ENCODE data around the gene TBL1X. TPM values are rescaled to one million over a fixed set of nuclear protein-coding genes. Genes with fewer than 3 reads are reported as not detected.

Gene TBL1X
- total and polyA plus RNA-seq, 2 donors, result 6.8 to 11.5 TPM

DNA sequence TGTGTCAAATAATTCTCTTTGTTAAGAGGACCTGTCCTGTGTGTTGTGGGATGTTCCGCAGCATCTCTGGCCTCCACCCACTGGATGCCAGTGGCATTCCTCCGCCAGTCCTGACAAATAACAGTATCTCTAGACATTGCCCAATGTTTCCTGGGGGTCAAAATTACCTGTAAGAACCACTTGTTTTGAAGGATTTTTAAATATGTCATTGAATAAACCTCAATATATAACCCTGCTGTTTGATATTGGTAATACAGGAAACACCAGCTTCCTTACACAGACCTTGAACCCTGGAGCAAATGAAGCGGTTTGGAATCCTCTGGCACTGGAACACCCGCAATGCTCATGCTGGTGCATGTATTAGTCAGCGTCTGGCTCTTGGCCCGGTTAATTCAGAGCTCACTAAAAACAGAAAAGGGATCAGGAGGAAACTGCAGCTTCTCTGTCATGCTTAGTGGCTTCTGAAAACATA lies 101.3 kb downstream of the TBL1X start:
- peaks cover 9 to 38% of the 10 kb centered on the region in 2 donors for H3K4me1 ChIP-seq (ENCODE audit: control insufficient read depth in 2 of 2, insufficient read depth in 2 of 2, low read length in 2 of 2)

DNA sequence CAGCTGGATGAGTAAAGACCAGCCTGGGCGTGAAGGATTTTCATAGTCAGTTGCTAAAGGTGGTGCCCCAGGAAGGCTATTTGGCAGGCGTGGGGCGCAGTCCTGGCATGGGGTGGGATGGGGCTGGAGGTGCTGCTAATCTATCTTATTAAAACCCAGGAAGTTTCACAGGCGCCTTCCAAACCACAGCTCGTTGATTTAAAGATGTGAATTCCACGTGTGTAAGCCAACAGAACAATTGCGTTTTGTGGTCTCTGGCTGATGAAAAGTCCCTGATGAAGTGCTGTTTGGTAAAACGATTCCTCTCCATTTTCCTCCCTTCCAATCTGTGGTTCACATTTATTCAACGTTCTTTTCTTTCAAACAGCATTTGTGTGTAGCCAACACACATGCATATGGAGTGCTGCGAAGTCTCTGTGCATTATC lies 105.0 kb downstream of the TBL1X start:
- no peak for DNase-seq (ENCODE audit: low read depth in 6 of 9, low spot score in 9 of 9)
- no peak overlapping the region for H3K4me3 ChIP-seq (ENCODE audit: low read length in 2 of 2)

More for the DNA sequence above, 101.3 kb downstream of the TBL1X start:
- 43% methylated on average over 6 of the region's 6 CpGs for WGBS
- Histone ChIP-seq H3K4me3 (ENCODE audit: low read length in 2 of 2) (no peak overlapping the region), H3K36me3 (ENCODE audit: control insufficient read depth in 2 of 2, insufficient read depth in 2 of 2, low read length in 1 of 2) (no peaks in the 10 kb centered on the region), H3K9me3 (ENCODE audit: control insufficient read depth in 2 of 2, insufficient read depth in 1 of 2, low read length in 1 of 2) (no peaks in the 10 kb centered on the region), H3K27me3 (ENCODE audit: control insufficient read depth in 2 of 2, insufficient read depth in 1 of 2, low read length in 1 of 2) (no peaks in the 10 kb centered on the region), H3K27ac (ENCODE audit: low read depth in 1 of 2, low read length in 1 of 2) (peak overlapping the region in 1 of 2 donors; percentile 46)
- peak in 1 of 9 donors; percentile 28 for DNase-seq (ENCODE audit: low read depth in 6 of 9, low spot score in 9 of 9)

DNA sequence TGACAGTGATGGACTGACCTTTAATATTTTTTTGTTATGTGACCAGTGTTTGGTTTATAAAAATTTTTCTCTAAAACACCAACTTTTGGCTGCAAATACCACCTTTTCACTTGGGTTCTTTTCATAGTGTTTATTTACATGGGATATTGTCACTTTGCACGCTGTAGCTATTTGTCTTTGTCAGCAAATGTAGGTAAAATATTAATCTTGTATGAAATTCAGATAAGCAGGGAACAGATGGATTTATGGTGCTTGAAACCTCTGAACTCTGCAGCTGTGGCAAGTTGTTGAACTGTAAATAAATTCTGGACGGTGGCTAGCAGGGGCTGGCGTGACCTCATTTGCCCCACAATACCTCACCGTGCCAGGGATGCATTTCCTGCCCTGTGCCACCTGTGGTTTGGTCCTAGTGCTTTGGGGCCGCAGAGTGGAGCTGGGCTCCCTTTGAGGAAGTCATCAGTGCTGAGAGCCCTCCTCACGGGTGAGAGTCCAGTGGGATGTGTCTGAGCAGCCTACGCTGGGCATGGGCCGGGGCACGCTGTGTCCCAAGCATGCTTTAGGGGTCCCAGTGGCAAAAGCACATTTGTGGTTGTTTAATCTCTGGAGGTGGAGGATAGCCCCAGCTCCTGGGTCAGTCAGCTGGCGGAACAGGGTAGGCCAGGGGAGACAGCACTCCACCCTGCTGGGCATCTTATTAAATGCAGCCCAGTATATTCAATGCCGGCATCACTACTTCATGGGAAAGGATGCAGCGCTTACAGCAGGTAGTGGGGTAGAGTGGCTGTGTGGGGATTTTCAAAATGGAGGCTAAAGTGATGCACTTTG lies 108.6 kb downstream of the TBL1X start:
- H3K27me3 ChIP-seq (ENCODE audit: control insufficient read depth in 2 of 2, insufficient read depth in 1 of 2, low read length in 1 of 2), result no peaks in the 10 kb centered on the region
- 58% methylated on average over 12 of the region's 12 CpGs for WGBS

More for the DNA sequence above, 105.0 kb downstream of the TBL1X start:
- peak overlapping the region in 1 of 2 donors; percentile 29 for H3K27ac ChIP-seq (ENCODE audit: low read depth in 1 of 2, low read length in 1 of 2)
- peaks cover 10 to 44% of the 10 kb centered on the region in 2 donors for H3K4me1 ChIP-seq (ENCODE audit: control insufficient read depth in 2 of 2, insufficient read depth in 2 of 2, low read length in 2 of 2)
- peaks cover 0 to 3% of the 10 kb centered on the region in 2 donors for H3K36me3 ChIP-seq (ENCODE audit: control insufficient read depth in 2 of 2, insufficient read depth in 2 of 2, low read length in 1 of 2)
- 26% methylated on average over 10 of the region's 10 CpGs for WGBS
- H3K27me3 ChIP-seq (ENCODE audit: control insufficient read depth in 2 of 2, insufficient read depth in 1 of 2, low read length in 1 of 2), result no peaks in the 10 kb centered on the region
- H3K9me3 ChIP-seq (ENCODE audit: control insufficient read depth in 2 of 2, insufficient read depth in 1 of 2, low read length in 1 of 2), result no peaks in the 10 kb centered on the region

DNA sequence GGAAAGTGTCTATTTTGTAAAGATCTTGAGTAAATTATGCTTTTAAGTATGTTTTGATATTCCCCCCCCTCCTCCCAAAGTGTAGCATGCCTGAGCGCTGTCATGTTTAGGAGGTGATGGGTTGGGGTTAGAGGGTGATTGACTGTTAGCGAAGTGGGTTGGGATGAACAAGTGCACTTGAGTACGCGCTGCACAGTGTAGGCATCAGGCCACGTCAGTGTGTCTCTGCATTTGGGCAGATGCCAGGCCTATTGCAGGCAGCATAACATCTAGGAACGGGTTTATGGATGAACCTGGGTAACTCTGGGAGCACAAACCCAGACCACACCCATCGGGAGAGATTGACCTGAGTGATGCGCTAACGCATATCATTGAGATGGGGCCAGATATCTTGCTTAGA lies 111.2 kb downstream of the TBL1X start:
- Histone ChIP-seq H3K36me3 (ENCODE audit: control insufficient read depth in 2 of 2, insufficient read depth in 2 of 2, low read length in 1 of 2) (peaks cover 0 to 3% of the 10 kb centered on the region in 2 donors), H3K9me3 (ENCODE audit: control insufficient read depth in 2 of 2, insufficient read depth in 1 of 2, low read length in 1 of 2) (no peaks in the 10 kb centered on the region), H3K27me3 (ENCODE audit: control insufficient read depth in 2 of 2, insufficient read depth in 1 of 2, low read length in 1 of 2) (no peaks in the 10 kb centered on the region), H3K27ac (ENCODE audit: low read depth in 1 of 2, low read length in 1 of 2) (no peak overlapping the region), H3K4me3 (ENCODE audit: low read length in 2 of 2) (no peak overlapping the region), H3K4me1 (ENCODE audit: control insufficient read depth in 2 of 2, insufficient read depth in 2 of 2, low read length in 2 of 2) (peaks cover 2 to 5% of the 10 kb centered on the region in 2 donors)
- WGBS, result 97% methylated on average over 9 of the region's 9 CpGs
- DNase-seq (ENCODE audit: low read depth in 6 of 9, low spot score in 9 of 9), result no peak

More for the DNA sequence above, 108.6 kb downstream of the TBL1X start:
- DNase-seq (ENCODE audit: low read depth in 6 of 9, low spot score in 9 of 9), result no peak
- Histone ChIP-seq H3K9me3 (ENCODE audit: control insufficient read depth in 2 of 2, insufficient read depth in 1 of 2, low read length in 1 of 2) (no peaks in the 10 kb centered on the region), H3K27ac (ENCODE audit: low read depth in 1 of 2, low read length in 1 of 2) (no peak overlapping the region), H3K4me1 (ENCODE audit: control insufficient read depth in 2 of 2, insufficient read depth in 2 of 2, low read length in 2 of 2) (peaks cover 2 to 20% of the 10 kb centered on the region in 2 donors), H3K36me3 (ENCODE audit: control insufficient read depth in 2 of 2, insufficient read depth in 2 of 2, low read length in 1 of 2) (peaks cover 0 to 3% of the 10 kb centered on the region in 2 donors), H3K4me3 (ENCODE audit: low read length in 2 of 2) (no peak overlapping the region)

DNA sequence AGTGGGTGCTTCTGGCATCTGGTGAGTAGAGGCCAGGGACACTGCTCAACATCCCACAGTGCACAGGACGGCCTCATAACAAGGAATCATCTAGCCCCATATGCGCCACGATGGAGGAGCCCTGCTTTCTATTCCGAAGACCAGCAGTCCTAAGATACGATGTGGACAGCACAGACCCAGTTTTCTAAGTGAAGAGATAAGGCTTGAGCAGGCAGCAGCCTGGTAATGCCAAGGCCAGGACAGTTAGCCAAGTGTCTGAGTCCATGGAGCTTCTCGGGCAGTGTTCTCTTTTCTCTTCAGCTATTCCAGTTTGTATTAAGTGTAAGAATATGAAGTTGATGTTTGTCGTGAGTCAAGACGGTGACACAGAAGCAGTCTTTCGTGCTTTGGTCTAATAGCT lies 112.7 kb downstream of the TBL1X start:
- Histone ChIP-seq H3K4me1 (ENCODE audit: control insufficient read depth in 2 of 2, insufficient read depth in 2 of 2, low read length in 2 of 2) (peaks cover 2 to 5% of the 10 kb centered on the region in 2 donors), H3K4me3 (ENCODE audit: low read length in 2 of 2) (no peak overlapping the region), H3K27ac (ENCODE audit: low read depth in 1 of 2, low read length in 1 of 2) (no peak overlapping the region), H3K36me3 (ENCODE audit: control insufficient read depth in 2 of 2, insufficient read depth in 2 of 2, low read length in 1 of 2) (no peaks in the 10 kb centered on the region), H3K27me3 (ENCODE audit: control insufficient read depth in 2 of 2, insufficient read depth in 1 of 2, low read length in 1 of 2) (no peaks in the 10 kb centered on the region), H3K9me3 (ENCODE audit: control insufficient read depth in 2 of 2, insufficient read depth in 1 of 2, low read length in 1 of 2) (no peaks in the 10 kb centered on the region)
- DNase-seq (ENCODE audit: low read depth in 6 of 9, low spot score in 9 of 9), result no peak
- 98% methylated on average over 9 of the region's 9 CpGs for WGBS

DNA sequence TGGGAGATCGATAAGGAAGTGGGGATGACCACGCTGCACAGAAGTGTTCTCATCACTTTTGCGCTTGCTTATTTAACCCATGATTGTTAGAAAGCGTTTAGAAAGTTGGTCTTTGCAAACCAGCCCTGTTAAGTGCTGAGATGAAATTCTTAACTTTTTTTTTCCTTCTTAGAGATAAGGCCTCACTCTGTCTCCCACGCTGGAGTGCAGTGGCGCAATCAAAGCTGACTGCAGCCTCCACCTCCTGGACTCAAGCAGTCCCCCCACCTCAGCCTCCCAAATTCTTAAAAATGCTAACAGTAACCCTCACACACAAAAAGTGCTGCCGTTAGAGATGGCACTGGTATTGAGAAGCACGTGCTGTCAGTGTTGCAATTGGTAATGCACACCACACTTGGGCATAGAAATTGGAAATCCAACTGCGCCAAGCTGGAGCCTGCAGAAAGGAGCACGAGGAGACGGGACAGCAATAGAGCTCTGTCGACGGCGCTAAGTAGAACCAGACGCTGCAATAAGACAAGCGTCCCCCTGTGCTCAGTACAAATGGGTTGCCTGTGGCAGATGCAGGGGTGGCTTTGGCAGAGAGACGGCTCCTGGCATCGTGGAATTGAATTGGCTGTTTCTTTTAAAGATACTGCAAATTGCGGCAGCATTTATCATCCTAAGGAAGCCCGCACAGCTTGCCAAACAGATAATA lies 113.4 kb downstream of the TBL1X start:
- Histone ChIP-seq H3K36me3 (ENCODE audit: control insufficient read depth in 2 of 2, insufficient read depth in 2 of 2, low read length in 1 of 2) (no peaks in the 10 kb centered on the region), H3K27me3 (ENCODE audit: control insufficient read depth in 2 of 2, insufficient read depth in 1 of 2, low read length in 1 of 2) (no peaks in the 10 kb centered on the region), H3K4me3 (ENCODE audit: low read length in 2 of 2) (no peak overlapping the region), H3K9me3 (ENCODE audit: control insufficient read depth in 2 of 2, insufficient read depth in 1 of 2, low read length in 1 of 2) (no peaks in the 10 kb centered on the region), H3K27ac (ENCODE audit: low read depth in 1 of 2, low read length in 1 of 2) (no peak overlapping the region), H3K4me1 (ENCODE audit: control insufficient read depth in 2 of 2, insufficient read depth in 2 of 2, low read length in 2 of 2) (peaks cover 0 to 5% of the 10 kb centered on the region in 2 donors)
- no peak for DNase-seq (ENCODE audit: low read depth in 6 of 9, low spot score in 9 of 9)
- WGBS, result 94% methylated on average over 20 of the region's 20 CpGs

DNA sequence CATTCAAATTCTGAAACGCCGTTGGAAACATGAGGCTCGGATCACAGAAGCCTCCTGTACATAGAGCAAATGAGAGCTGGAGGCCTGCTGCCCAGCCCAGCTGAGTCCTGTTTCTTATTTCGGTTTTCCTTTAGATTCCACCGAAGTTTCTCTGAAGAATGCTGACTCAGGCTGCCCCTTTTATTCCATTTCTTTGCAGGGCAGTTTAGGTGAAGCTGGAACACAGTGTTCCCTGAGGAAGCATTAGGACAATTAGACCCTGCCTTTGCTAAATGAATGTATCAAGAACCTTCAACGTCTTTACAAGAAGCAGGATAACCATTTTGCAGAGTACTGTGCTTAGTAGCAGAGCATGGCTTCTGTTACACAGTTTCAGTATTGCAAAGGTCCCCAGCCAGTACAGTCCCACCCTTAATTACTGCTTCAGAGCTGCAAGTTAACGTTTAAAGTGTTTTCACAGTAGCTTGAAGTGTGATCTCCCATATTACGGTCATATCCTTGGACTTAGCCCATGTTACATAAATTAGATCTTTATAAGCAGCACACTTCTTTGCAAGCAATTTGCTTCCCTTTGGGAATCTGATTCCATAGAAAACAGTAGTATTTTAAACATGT lies 117.0 kb downstream of the TBL1X start:
- Histone ChIP-seq H3K36me3 (ENCODE audit: control insufficient read depth in 2 of 2, insufficient read depth in 2 of 2, low read length in 1 of 2) (no peaks in the 10 kb centered on the region), H3K4me3 (ENCODE audit: low read length in 2 of 2) (no peak overlapping the region), H3K9me3 (ENCODE audit: control insufficient read depth in 2 of 2, insufficient read depth in 1 of 2, low read length in 1 of 2) (no peaks in the 10 kb centered on the region), H3K27me3 (ENCODE audit: control insufficient read depth in 2 of 2, insufficient read depth in 1 of 2, low read length in 1 of 2) (no peaks in the 10 kb centered on the region), H3K27ac (ENCODE audit: low read depth in 1 of 2, low read length in 1 of 2) (no peak overlapping the region), H3K4me1 (ENCODE audit: control insufficient read depth in 2 of 2, insufficient read depth in 2 of 2, low read length in 2 of 2) (peaks cover under 1 to 1% of the 10 kb centered on the region in 2 donors)
- no peak for DNase-seq (ENCODE audit: low read depth in 6 of 9, low spot score in 9 of 9)
- 94% methylated on average over 8 of the region's 8 CpGs for WGBS

DNA sequence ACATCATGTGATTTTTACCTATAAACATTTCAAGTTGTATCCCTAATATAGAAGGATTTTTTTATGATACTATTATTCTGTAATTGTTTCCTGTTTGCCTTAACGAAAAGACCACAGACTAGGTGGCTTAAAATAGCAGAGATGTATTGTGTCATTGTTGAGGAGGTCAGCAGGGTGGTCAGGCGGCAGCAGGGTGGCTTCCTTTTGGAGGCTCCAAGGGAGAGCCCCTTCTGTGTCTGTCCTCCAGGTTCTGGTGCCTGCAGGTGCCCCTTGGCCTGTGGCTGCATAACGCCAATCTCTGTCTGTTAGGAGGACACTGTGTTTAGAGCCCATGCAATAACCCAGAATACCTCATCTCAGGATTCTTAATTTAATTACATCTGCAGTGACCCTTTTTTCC lies 118.1 kb downstream of the TBL1X start:
- Histone ChIP-seq H3K27me3 (ENCODE audit: control insufficient read depth in 2 of 2, insufficient read depth in 1 of 2, low read length in 1 of 2) (no peaks in the 10 kb centered on the region), H3K9me3 (ENCODE audit: control insufficient read depth in 2 of 2, insufficient read depth in 1 of 2, low read length in 1 of 2) (no peaks in the 10 kb centered on the region), H3K36me3 (ENCODE audit: control insufficient read depth in 2 of 2, insufficient read depth in 2 of 2, low read length in 1 of 2) (no peaks in the 10 kb centered on the region), H3K4me3 (ENCODE audit: low read length in 2 of 2) (no peak overlapping the region), H3K4me1 (ENCODE audit: control insufficient read depth in 2 of 2, insufficient read depth in 2 of 2, low read length in 2 of 2) (peaks cover 4 to 12% of the 10 kb centered on the region in 2 donors), H3K27ac (ENCODE audit: low read depth in 1 of 2, low read length in 1 of 2) (no peak overlapping the region)
- DNase-seq (ENCODE audit: low read depth in 6 of 9, low spot score in 9 of 9), result no peak
- WGBS, result 84% methylated on average over 3 of the region's 3 CpGs
